HEK293 (cell line): Measurements from ENCODE around the gene BRPF1.
A peak's percentile ranks its signal among the peaks of the same experiment; 100 is the strongest.

ENCODE experiments used
- CTCF ChIA-PET: fragments of 350-600 bp; formaldehyde crosslinking; extraction: SDS; loops from one replicate; lab custom pipeline; 2021; ENCODE audit warnings: antibody characterized with exemption; lab: Yijun Ruan, JAX
- POLR2A ChIA-PET: fragments of 300-600 bp; formaldehyde crosslinking; extraction: SDS; loops from one replicate; lab custom pipeline; 2020; ENCODE audit warnings: antibody characterized with exemption, inconsistent platforms; lab: Yijun Ruan, JAX
- H3K27ac ChIP-seq: fragments of 200-500 bp; sonication (Bioruptor generic); 2 replicates; pipeline ENCODE4 v1.5.1; 2014; ENCODE audit warnings: low read depth, low read length, control low read depth, inconsistent platforms; ENCODE audit errors: extremely low read depth
- H3K36me3 ChIP-seq, 2 experiments: fragments of 200-500 bp in 1 of 2; sonication (Bioruptor generic) in 1 of 2; 1 replicate in 1 of 2; 2 replicates in 1 of 2; pipeline ENCODE4 v1.5.1; 2014 to 2017; ENCODE audit warnings: inconsistent platforms in 2 of 2, low read length in 2 of 2; ENCODE audit not compliant: control insufficient read depth in 2 of 2, insufficient read depth in 1 of 2
- H3K4me1 ChIP-seq: fragments of 200-500 bp; sonication (Bioruptor generic); 2 replicates; pipeline ENCODE4 v1.5.1; 2014; ENCODE audit warnings: mild to moderate bottlenecking, low read length, inconsistent platforms; ENCODE audit not compliant: control insufficient read depth, insufficient read depth
- H3K4me3 ChIP-seq: 2 replicates; pipeline ENCODE4 v1.5.1; 2011; ENCODE audit warnings: low read depth, mild to moderate bottlenecking, control low read depth, low read length, moderate library complexity
- H3K9me3 ChIP-seq: fragments of 200-500 bp; sonication (Bioruptor generic); 2 replicates; pipeline ENCODE4 v1.5.1; 2014; ENCODE audit warnings: low read depth, low read length, inconsistent platforms; ENCODE audit not compliant: control insufficient read depth, insufficient read depth
- KLF10 ChIP-seq: fragments of 450-650 bp; IDR thresholded peaks from 2 replicates; pipeline ENCODE4 v1.5.1; 2018; ENCODE audit warnings: missing biosample characterization, mild to moderate bottlenecking, missing genetic modification characterization
- KLF9 ChIP-seq: fragments of 450-650 bp; formaldehyde crosslinking; IDR thresholded peaks from 2 replicates; pipeline ENCODE4 v1.5.1; 2016; ENCODE audit warnings: missing biosample characterization, missing genetic modification characterization, low read depth
- MYNN ChIP-seq: fragments of 450-650 bp; formaldehyde crosslinking; IDR thresholded peaks from 2 replicates; pipeline ENCODE4 v1.5.1; 2016; ENCODE audit warnings: missing biosample characterization, missing genetic modification characterization, borderline replicate concordance
- SP3 ChIP-seq: fragments of 450-650 bp; formaldehyde crosslinking; IDR thresholded peaks from 2 replicates; pipeline ENCODE4 v1.5.1; 2016; ENCODE audit warnings: missing biosample characterization, missing genetic modification characterization
- WT1 ChIP-seq: fragments of 450-650 bp; formaldehyde crosslinking; IDR thresholded peaks from 2 replicates; pipeline ENCODE4 v1.5.1; 2016; ENCODE audit warnings: missing biosample characterization, missing genetic modification characterization
- ZBTB1 ChIP-seq: fragments of 450-650 bp; formaldehyde crosslinking; IDR thresholded peaks from 2 replicates; pipeline ENCODE4 v1.5.1; 2016; ENCODE audit warnings: missing biosample characterization, missing genetic modification characterization
- ZBTB48 ChIP-seq: fragments of 450-650 bp; formaldehyde crosslinking; IDR thresholded peaks from 2 replicates; pipeline ENCODE4 v1.5.1; 2016; ENCODE audit warnings: missing biosample characterization, missing genetic modification characterization
- ZBTB7A ChIP-seq: fragments of 450-650 bp; formaldehyde crosslinking; IDR thresholded peaks from 2 replicates; pipeline ENCODE4 v1.5.1; 2016; ENCODE audit warnings: low read depth, missing biosample characterization, missing genetic modification characterization
- ZEB2 ChIP-seq: fragments of 450-650 bp; formaldehyde crosslinking; IDR thresholded peaks from 2 replicates; pipeline ENCODE4 v1.5.1; 2016; ENCODE audit warnings: missing biosample characterization, missing genetic modification characterization
- ZFHX2 ChIP-seq: fragments of 450-650 bp; formaldehyde crosslinking; conservative IDR thresholded peaks from 2 replicates; pipeline ENCODE4 v1.5.1; 2016; ENCODE audit warnings: missing biosample characterization, missing genetic modification characterization
- ZNF140 ChIP-seq: fragments of 450-650 bp; formaldehyde crosslinking; IDR thresholded peaks from 2 replicates; pipeline ENCODE4 v1.5.1; 2016; ENCODE audit warnings: missing biosample characterization, missing genetic modification characterization
- ZNF169 ChIP-seq: fragments of 450-650 bp; formaldehyde crosslinking; IDR thresholded peaks from 2 replicates; pipeline ENCODE4 v1.5.1; 2016; ENCODE audit warnings: missing biosample characterization, missing genetic modification characterization
- ZNF324 ChIP-seq: fragments of 450-650 bp; formaldehyde crosslinking; IDR thresholded peaks from 2 replicates; pipeline ENCODE4 v1.5.1; 2016; ENCODE audit warnings: missing biosample characterization, missing genetic modification characterization
- ZNF341 ChIP-seq: fragments of 450-650 bp; formaldehyde crosslinking; IDR thresholded peaks from 2 replicates; pipeline ENCODE4; 2016; ENCODE audit warnings: low read depth, missing biosample characterization, missing genetic modification characterization
- ZNF561 ChIP-seq: fragments of 450-650 bp; IDR thresholded peaks from 2 replicates; pipeline ENCODE4 v1.5.1; 2018; ENCODE audit warnings: missing biosample characterization, missing genetic modification characterization, borderline replicate concordance
- ZNF600 ChIP-seq: fragments of 450-650 bp; formaldehyde crosslinking; IDR thresholded peaks from 2 replicates; pipeline ENCODE4 v1.5.1; 2016; ENCODE audit warnings: missing biosample characterization, missing genetic modification characterization
- ZNF658 ChIP-seq: fragments of 450-650 bp; formaldehyde crosslinking; IDR thresholded peaks from 2 replicates; pipeline ENCODE4; 2016; ENCODE audit warnings: missing biosample characterization, missing genetic modification characterization
- ZNF660 ChIP-seq: fragments of 450-650 bp; IDR thresholded peaks from 2 replicates; pipeline ENCODE4 v1.5.1; 2018; ENCODE audit warnings: missing biosample characterization, mild to moderate bottlenecking, missing genetic modification characterization
- ZNF76 ChIP-seq: fragments of 450-650 bp; formaldehyde crosslinking; IDR thresholded peaks from 2 replicates; pipeline ENCODE4; 2016; ENCODE audit warnings: low read depth, missing biosample characterization, missing genetic modification characterization, borderline replicate concordance
- ZSCAN30 ChIP-seq: fragments of 450-650 bp; IDR thresholded peaks from 2 replicates; pipeline ENCODE4 v1.5.1; 2018; ENCODE audit warnings: missing biosample characterization, mild to moderate bottlenecking, missing genetic modification characterization, moderate library complexity
- TF ChIP-seq, protein P1 (sequence below): fragments of 450-650 bp; formaldehyde crosslinking; IDR thresholded peaks from 2 replicates; pipeline ENCODE4 v1.5.1; 2016; ENCODE audit warnings: missing biosample characterization, missing genetic modification characterization
- TF ChIP-seq, protein P2 (sequence below): fragments of 450-650 bp; formaldehyde crosslinking; IDR thresholded peaks from 2 replicates; pipeline ENCODE4 v1.5.1; 2017; ENCODE audit warnings: missing biosample characterization, missing genetic modification characterization
- TF ChIP-seq, protein P3 (sequence below): fragments of 450-650 bp; formaldehyde crosslinking; IDR thresholded peaks from 2 replicates; pipeline ENCODE4 v1.5.1; 2016; ENCODE audit warnings: missing biosample characterization, missing genetic modification characterization
- TF ChIP-seq, protein P4 (sequence below): fragments of 450-650 bp; formaldehyde crosslinking; optimal IDR thresholded peaks from 2 replicates; pipeline ENCODE3; 2016; ENCODE audit warnings: missing biosample characterization, mild to moderate bottlenecking, missing genetic modification characterization
- TF ChIP-seq, protein P5 (sequence below): IDR thresholded peaks from 2 replicates; pipeline ENCODE4 v1.6.1; 2011; ENCODE audit warnings: mild to moderate bottlenecking, low read depth, low read length, borderline replicate concordance
- TF ChIP-seq, protein P6 (sequence below): fragments of 450-650 bp; formaldehyde crosslinking; IDR thresholded peaks from 2 replicates; pipeline ENCODE4 v1.5.1; 2016; ENCODE audit warnings: missing biosample characterization, missing genetic modification characterization

BRPF1 gene

DNA sequence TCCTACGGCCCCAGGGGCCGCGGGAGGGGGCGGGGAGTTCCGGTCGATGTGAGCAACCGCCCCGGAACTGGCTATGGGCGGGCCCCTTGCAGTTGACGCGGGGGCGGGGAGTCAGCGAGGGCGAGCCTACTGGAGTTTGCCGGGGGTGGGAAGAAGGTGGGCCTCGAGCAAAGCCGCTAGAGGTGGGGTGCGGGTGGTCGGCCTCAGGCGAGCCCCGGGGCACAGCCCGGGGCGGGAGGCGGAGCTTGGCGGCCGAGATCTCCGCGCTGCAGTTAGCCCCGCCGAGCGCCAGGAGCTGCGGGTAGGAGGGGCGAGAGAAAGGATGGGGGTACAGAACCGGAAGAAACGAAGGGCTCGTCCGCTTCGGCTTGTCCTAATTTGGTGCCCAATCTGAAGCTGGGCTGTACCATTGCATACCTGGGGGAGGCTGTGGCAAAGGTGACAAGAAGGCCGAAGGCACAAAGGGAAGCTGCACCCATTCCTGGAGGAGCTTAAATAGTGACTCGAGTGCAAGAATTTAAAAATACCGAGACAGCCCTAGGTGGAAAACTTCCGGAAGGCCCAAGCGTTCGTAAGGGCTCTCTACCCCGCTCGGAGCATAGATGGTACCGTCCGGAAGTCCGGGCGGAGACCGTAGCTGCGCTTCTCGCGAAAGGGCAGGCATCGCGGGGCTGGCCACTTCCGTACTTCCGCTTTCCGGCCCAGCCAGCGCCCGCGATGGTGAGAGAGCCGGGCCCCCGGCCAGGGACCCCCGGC is 61.0 kb downstream of the BRPF1 start, which contains the start of the genes ARPC4 and TADA3:
Gene ARPC4, plus strand, starts transcription at position 678 of the 756 bp plus-strand sequence. Its CDS starts 40 bp downstream, at position 718.
Gene TADA3, minus strand, starts transcription at position 69 of the 756 bp plus-strand sequence. CDS start 1,007 bp downstream, outside the sequence.
- peak within 1 kb of the TSS; percentile 83 for H3K4me3 ChIP-seq
- ChIA-PET CTCF (interaction anchor here (0.6 to 1.3 kb wide), 3 partner anchors 12 to 154 kb away, joined by 3 to 5 read pairs (median 3); no protein-coding TSS in a partner anchor), POLR2A (interaction anchor here (0.7 to 2.0 kb wide), 18 partner anchors 9 to 471 kb away, joined by 3 to 18 read pairs (median 6); partner anchors contain the start of genes BRPF1, CAMK1, CRELD1 and OGG1)
- peak within 1 kb of the TSS; percentile 97 for H3K27ac ChIP-seq
- no peaks in the 10 kb centered on the region for H3K9me3 ChIP-seq
- H3K36me3 ChIP-seq, result peaks cover 11 to 56% of the 10 kb centered on the region in 2 experiments; a peak in 2 of 3 replicates
- H3K4me1 ChIP-seq, result no peaks in the 10 kb centered on the region
- TF ChIP-seq ZNF140 (tag by site-specific recombination) (no peak), ZFHX2 (peak; percentile 98), ZNF658 (tag by site-specific recombination) (no peak), SP3 (tag by site-specific recombination) (peak; percentile 96), ZSCAN30 (peak; percentile 71; the same call in 1 of the 2 replicates), ZBTB7A (tag by site-specific recombination) (peak; percentile 81; the same call in 1 of the 2 replicates), ZNF324 (tag by site-specific recombination) (peak; percentile 74), ZBTB48 (tag by site-specific recombination) (peak; percentile 35; the same call in 1 of the 2 replicates), ZEB2 (tag by site-specific recombination) (peak; percentile 81), WT1 (tag by site-specific recombination) (0 out of 2 replicates have a peak, but pooled peaks have one; percentile 44), ZNF600 (tag by site-specific recombination) (0 out of 2 replicates have a peak, but pooled peaks have one; percentile 16), KLF10 (peak; percentile 96), ZBTB1 (no peak), ZNF561 (tag by site-specific recombination) (peak; percentile 25; the same call in 1 of the 2 replicates), ZNF660 (tag by site-specific recombination) (peak; percentile 80; the same call in 1 of the 2 replicates), ZNF76 (tag by site-specific recombination) (peak; percentile 32; the same call in 1 of the 2 replicates), MYNN (tag by site-specific recombination) (no peak), KLF9 (tag by site-specific recombination) (peak; percentile 95), ZNF169 (no peak), ZNF341 (tag by site-specific recombination) (peak; percentile 31; the same call in 1 of the 2 replicates)
- TF ChIP-seq, protein P1, sequence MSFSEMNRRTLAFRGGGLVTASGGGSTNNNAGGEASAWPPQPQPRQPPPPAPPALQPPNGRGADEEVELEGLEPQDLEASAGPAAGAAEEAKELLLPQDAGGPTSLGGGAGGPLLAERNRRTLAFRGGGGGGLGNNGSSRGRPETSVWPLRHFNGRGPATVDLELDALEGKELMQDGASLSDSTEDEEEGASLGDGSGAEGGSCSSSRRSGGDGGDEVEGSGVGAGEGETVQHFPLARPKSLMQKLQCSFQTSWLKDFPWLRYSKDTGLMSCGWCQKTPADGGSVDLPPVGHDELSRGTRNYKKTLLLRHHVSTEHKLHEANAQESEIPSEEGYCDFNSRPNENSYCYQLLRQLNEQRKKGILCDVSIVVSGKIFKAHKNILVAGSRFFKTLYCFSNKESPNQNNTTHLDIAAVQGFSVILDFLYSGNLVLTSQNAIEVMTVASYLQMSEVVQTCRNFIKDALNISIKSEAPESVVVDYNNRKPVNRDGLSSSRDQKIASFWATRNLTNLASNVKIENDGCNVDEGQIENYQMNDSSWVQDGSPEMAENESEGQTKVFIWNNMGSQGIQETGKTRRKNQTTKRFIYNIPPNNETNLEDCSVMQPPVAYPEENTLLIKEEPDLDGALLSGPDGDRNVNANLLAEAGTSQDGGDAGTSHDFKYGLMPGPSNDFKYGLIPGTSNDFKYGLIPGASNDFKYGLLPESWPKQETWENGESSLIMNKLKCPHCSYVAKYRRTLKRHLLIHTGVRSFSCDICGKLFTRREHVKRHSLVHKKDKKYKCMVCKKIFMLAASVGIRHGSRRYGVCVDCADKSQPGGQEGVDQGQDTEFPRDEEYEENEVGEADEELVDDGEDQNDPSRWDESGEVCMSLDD (tag by site-specific recombination), result peak; percentile 88
- TF ChIP-seq, protein P2, sequence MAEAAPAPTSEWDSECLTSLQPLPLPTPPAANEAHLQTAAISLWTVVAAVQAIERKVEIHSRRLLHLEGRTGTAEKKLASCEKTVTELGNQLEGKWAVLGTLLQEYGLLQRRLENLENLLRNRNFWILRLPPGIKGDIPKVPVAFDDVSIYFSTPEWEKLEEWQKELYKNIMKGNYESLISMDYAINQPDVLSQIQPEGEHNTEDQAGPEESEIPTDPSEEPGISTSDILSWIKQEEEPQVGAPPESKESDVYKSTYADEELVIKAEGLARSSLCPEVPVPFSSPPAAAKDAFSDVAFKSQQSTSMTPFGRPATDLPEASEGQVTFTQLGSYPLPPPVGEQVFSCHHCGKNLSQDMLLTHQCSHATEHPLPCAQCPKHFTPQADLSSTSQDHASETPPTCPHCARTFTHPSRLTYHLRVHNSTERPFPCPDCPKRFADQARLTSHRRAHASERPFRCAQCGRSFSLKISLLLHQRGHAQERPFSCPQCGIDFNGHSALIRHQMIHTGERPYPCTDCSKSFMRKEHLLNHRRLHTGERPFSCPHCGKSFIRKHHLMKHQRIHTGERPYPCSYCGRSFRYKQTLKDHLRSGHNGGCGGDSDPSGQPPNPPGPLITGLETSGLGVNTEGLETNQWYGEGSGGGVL, result peak; percentile 49; the same call in 1 of the 2 replicates
- TF ChIP-seq, protein P3, sequence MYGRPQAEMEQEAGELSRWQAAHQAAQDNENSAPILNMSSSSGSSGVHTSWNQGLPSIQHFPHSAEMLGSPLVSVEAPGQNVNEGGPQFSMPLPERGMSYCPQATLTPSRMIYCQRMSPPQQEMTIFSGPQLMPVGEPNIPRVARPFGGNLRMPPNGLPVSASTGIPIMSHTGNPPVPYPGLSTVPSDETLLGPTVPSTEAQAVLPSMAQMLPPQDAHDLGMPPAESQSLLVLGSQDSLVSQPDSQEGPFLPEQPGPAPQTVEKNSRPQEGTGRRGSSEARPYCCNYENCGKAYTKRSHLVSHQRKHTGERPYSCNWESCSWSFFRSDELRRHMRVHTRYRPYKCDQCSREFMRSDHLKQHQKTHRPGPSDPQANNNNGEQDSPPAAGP (tag by site-specific recombination), result 0 out of 2 replicates have a peak, but pooled peaks have one; percentile 58
- TF ChIP-seq, protein P4, sequence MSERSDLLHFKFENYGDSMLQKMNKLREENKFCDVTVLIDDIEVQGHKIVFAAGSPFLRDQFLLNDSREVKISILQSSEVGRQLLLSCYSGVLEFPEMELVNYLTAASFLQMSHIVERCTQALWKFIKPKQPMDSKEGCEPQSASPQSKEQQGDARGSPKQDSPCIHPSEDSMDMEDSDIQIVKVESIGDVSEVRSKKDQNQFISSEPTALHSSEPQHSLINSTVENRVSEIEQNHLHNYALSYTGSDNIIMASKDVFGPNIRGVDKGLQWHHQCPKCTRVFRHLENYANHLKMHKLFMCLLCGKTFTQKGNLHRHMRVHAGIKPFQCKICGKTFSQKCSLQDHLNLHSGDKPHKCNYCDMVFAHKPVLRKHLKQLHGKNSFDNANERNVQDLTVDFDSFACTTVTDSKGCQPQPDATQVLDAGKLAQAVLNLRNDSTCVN, result peak; percentile 70
- TF ChIP-seq, protein P5, sequence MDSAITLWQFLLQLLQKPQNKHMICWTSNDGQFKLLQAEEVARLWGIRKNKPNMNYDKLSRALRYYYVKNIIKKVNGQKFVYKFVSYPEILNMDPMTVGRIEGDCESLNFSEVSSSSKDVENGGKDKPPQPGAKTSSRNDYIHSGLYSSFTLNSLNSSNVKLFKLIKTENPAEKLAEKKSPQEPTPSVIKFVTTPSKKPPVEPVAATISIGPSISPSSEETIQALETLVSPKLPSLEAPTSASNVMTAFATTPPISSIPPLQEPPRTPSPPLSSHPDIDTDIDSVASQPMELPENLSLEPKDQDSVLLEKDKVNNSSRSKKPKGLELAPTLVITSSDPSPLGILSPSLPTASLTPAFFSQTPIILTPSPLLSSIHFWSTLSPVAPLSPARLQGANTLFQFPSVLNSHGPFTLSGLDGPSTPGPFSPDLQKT, result peak; percentile 99
- TF ChIP-seq, protein P6, sequence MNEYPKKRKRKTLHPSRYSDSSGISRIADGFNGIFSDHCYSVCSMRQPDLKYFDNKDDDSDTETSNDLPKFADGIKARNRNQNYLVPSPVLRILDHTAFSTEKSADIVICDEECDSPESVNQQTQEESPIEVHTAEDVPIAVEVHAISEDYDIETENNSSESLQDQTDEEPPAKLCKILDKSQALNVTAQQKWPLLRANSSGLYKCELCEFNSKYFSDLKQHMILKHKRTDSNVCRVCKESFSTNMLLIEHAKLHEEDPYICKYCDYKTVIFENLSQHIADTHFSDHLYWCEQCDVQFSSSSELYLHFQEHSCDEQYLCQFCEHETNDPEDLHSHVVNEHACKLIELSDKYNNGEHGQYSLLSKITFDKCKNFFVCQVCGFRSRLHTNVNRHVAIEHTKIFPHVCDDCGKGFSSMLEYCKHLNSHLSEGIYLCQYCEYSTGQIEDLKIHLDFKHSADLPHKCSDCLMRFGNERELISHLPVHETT (tag by site-specific recombination), result peak; percentile 59; the same call in 1 of the 2 replicates
